ENCODE measurements around the gene PRDM9. TPM values are rescaled to one million over a fixed set of nuclear protein-coding genes. Genes with fewer than 3 reads are reported as not detected.
"Not testable (repeated sequence)": the region's sequence is repeated elsewhere in the genome, so short reads cannot be mapped to it uniquely, and the experiment has no call there.

Gene PRDM9
- total RNA-seq, 2 experiments from 2014 or later: not detected

- no peaks in the 10 kb centered on the region for H3K79me2 ChIP-seq (ENCODE audit: insufficient read depth, low read depth, low read length)
- POLR2A ChIA-PET: no interaction called here
- H2AFZ ChIP-seq (ENCODE audit: low read length): no peak overlapping the region
- no TSS peak for BruUV-seq (replicated peaks)
- no peak for DNase-seq (ENCODE audit: low spot score)
- no peak overlapping the region for H3K27ac ChIP-seq (ENCODE audit: low read depth, low read length, poor library complexity, severe bottlenecking)
- intact Hi-C loops (cut with micrococcal nuclease; ENCODE audit: unreplicated experiment): no loop called here
- CTCF ChIA-PET (ENCODE audit: unreplicated experiment): no interaction called here
- no peak overlapping the region for H3K4me3 ChIP-seq (ENCODE audit: low read depth, low read length, poor library complexity, severe bottlenecking)
- H3K9me2 ChIP-seq (ENCODE audit: insufficient read depth, low read length): no peaks in the 10 kb centered on the region
- TF ChIP-seq EZH2phosphoT487 (IDR thresholded peaks at IDR 0.05; ENCODE audit: borderline replicate concordance, low read depth, low read length) (no peak), CTCF (conservative IDR thresholded peaks at IDR 0.05; ENCODE audit: low read length) (no peak)
- no peaks in the 10 kb centered on the region for H3K36me3 ChIP-seq (ENCODE audit: insufficient read depth, low read length)
- no peak overlapping the region for H3K4me2 ChIP-seq (ENCODE audit: low read length)
- no peaks in the 10 kb centered on the region for H3K9me3 ChIP-seq (ENCODE audit: low read length)
- no peaks in the 10 kb centered on the region for H4K20me1 ChIP-seq (ENCODE audit: insufficient read depth, low read length)
- H3K4me1 ChIP-seq (ENCODE audit: insufficient read depth, low read length, poor library complexity, severe bottlenecking): no peaks in the 10 kb centered on the region
Measured at GRCh38 chr5:23506329-23507236, 826 bp upstream of the PRDM9 start.

- CTCF ChIA-PET (ENCODE audit: unreplicated experiment); H3K9me3 ChIP-seq (ENCODE audit: low read length); H3K36me3 ChIP-seq (ENCODE audit: insufficient read depth, low read length); BruUV-seq (replicated peaks); POLR2A ChIA-PET; DNase-seq (ENCODE audit: low spot score); intact Hi-C loops (cut with micrococcal nuclease; ENCODE audit: unreplicated experiment); H3K27ac ChIP-seq (ENCODE audit: low read depth, low read length, poor library complexity, severe bottlenecking); H4K20me1 ChIP-seq (ENCODE audit: insufficient read depth, low read length); H3K79me2 ChIP-seq (ENCODE audit: insufficient read depth, low read depth, low read length); H3K4me2 ChIP-seq (ENCODE audit: low read length); H3K9me2 ChIP-seq (ENCODE audit: insufficient read depth, low read length); H2AFZ ChIP-seq (ENCODE audit: low read length); H3K4me3 ChIP-seq (ENCODE audit: low read depth, low read length, poor library complexity, severe bottlenecking); H3K4me1 ChIP-seq (ENCODE audit: insufficient read depth, low read length, poor library complexity, severe bottlenecking): not testable (repeated sequence)
Measured at GRCh38 chr5:23510434-23510833, 3.0 kb downstream of the PRDM9 start.

GRCh38 chr5:23522553-23522952 is 15.1 kb downstream of the PRDM9 start:
- Histone ChIP-seq H3K27ac (ENCODE audit: low read depth, low read length, poor library complexity, severe bottlenecking) (no peak overlapping the region), H3K4me2 (ENCODE audit: low read length) (no peak overlapping the region), H3K9me2 (ENCODE audit: insufficient read depth, low read length) (no peaks in the 10 kb centered on the region), H3K4me3 (ENCODE audit: low read depth, low read length, poor library complexity, severe bottlenecking) (no peak overlapping the region), H3K9me3 (ENCODE audit: low read length) (no peaks in the 10 kb centered on the region), H2AFZ (ENCODE audit: low read length) (no peak overlapping the region), H3K4me1 (ENCODE audit: insufficient read depth, low read length, poor library complexity, severe bottlenecking) (no peaks in the 10 kb centered on the region), H3K79me2 (ENCODE audit: insufficient read depth, low read depth, low read length) (no peaks in the 10 kb centered on the region), H4K20me1 (ENCODE audit: insufficient read depth, low read length) (no peaks in the 10 kb centered on the region), H3K36me3 (ENCODE audit: insufficient read depth, low read length) (no peaks in the 10 kb centered on the region)
- ChIA-PET POLR2A (no interaction called here), CTCF (ENCODE audit: unreplicated experiment) (no interaction called here)
- TF ChIP-seq CTCF (conservative IDR thresholded peaks at IDR 0.05; ENCODE audit: low read length): no peak
- TF ChIP-seq EZH2phosphoT487 (IDR thresholded peaks at IDR 0.05; ENCODE audit: borderline replicate concordance, low read depth, low read length): no peak
- no peak for DNase-seq (ENCODE audit: low spot score)
- intact Hi-C loops (cut with micrococcal nuclease; ENCODE audit: unreplicated experiment): no loop called here
- no TSS peak for BruUV-seq (replicated peaks)
